SJCRH30 (cell line): Measurements from ENCODE around the gene FKBP14. TPM values are rescaled to one million over a fixed set of nuclear protein-coding genes. Genes with fewer than 3 reads are reported as not detected.
A peak's percentile ranks its signal among the peaks of the same experiment; 100 is the strongest.

Experiments
- DNase-seq, 2 experiments: peaks; one replicate each; pipeline ENCODE4 v3.0.0-alpha.2; 2015 to 2020
- H3K27ac ChIP-seq: fragments of 250-450 bp; sonication (Bioruptor Pico); 2 replicates; pipeline ENCODE4 v1.5.1; 2020; ENCODE audit warnings: mild to moderate bottlenecking, moderate library complexity
- H3K27me3 ChIP-seq: fragments of 250-450 bp; sonication (Bioruptor Pico); 2 replicates; pipeline ENCODE4 v1.5.1; 2020; ENCODE audit warnings: mild to moderate bottlenecking, moderate library complexity
- H3K36me3 ChIP-seq: fragments of 250-450 bp; sonication (Bioruptor Pico); 2 replicates; pipeline ENCODE4 v1.5.1; 2020; ENCODE audit warnings: mild to moderate bottlenecking, moderate library complexity
- H3K4me1 ChIP-seq: fragments of 250-450 bp; sonication (Bioruptor Pico); 2 replicates; pipeline ENCODE4 v1.5.1; 2020; ENCODE audit warnings: mild to moderate bottlenecking, moderate library complexity
- H3K4me3 ChIP-seq: fragments of 250-450 bp; sonication (Bioruptor Pico); 2 replicates; pipeline ENCODE4 v1.5.1; 2020; ENCODE audit warnings: mild to moderate bottlenecking, moderate library complexity
- H3K9me3 ChIP-seq: fragments of 250-450 bp; sonication (Bioruptor Pico); replicated peaks from 2 replicates; pipeline ENCODE4 v1.5.1; 2020; ENCODE audit warnings: mild to moderate bottlenecking, moderate library complexity
- total RNA-seq: library from RNA; depleted of rRNA; stranded (reverse); fragments of >200 nt; shearing (Covaris generic); gene quantifications from 2 replicates; pipeline ENCODE4 v1.2.3, GENCODE V29; 2014

The FKBP14 gene
- total RNA-seq, 1 experiment from 2014 or later = 29.7 TPM

- H3K27ac ChIP-seq = no peak overlapping the region
- no peak for DNase-seq
- peaks cover 8% of the 10 kb centered on the region for H3K36me3 ChIP-seq
- no peak overlapping the region for H3K4me3 ChIP-seq
- no peaks in the 10 kb centered on the region for H3K27me3 ChIP-seq
- no peaks in the 10 kb centered on the region for H3K9me3 ChIP-seq
- H3K4me1 ChIP-seq = no peaks in the 10 kb centered on the region
Observed at GRCh38 chr7:30047124-30047523, 20.6 kb upstream of the FKBP14 start.

GRCh38 chr7:30046127-30046770 is 19.7 kb upstream of the FKBP14 start:
- Histone ChIP-seq H3K27me3 (no peaks in the 10 kb centered on the region), H3K9me3 (no peaks in the 10 kb centered on the region), H3K4me1 (no peaks in the 10 kb centered on the region), H3K36me3 (peaks cover 8% of the 10 kb centered on the region), H3K4me3 (no peak overlapping the region), H3K27ac (no peak overlapping the region)
- no peak for DNase-seq

GRCh38 chr7:30041526-30042269 is 15.2 kb upstream of the FKBP14 start:
- no peaks in the 10 kb centered on the region for H3K4me1 ChIP-seq
- H3K36me3 ChIP-seq = no peaks in the 10 kb centered on the region
- H3K9me3 ChIP-seq = no peaks in the 10 kb centered on the region
- no peaks in the 10 kb centered on the region for H3K27me3 ChIP-seq
- no peak for DNase-seq
- H3K4me3 ChIP-seq = no peak overlapping the region
- no peak overlapping the region for H3K27ac ChIP-seq

- Histone ChIP-seq H3K27me3 (no peaks in the 10 kb centered on the region), H3K4me1 (no peaks in the 10 kb centered on the region), H3K9me3 (no peaks in the 10 kb centered on the region), H3K36me3 (no peaks in the 10 kb centered on the region), H3K4me3 (no peak overlapping the region), H3K27ac (no peak overlapping the region)
- DNase-seq = no peak
Observed at GRCh38 chr7:30040938-30041337, 14.4 kb upstream of the FKBP14 start.

GRCh38 chr7:30038196-30038980 is 11.9 kb upstream of the FKBP14 start:
- Histone ChIP-seq H3K36me3 (no peaks in the 10 kb centered on the region), H3K9me3 (no peaks in the 10 kb centered on the region), H3K27ac (no peak overlapping the region), H3K27me3 (no peaks in the 10 kb centered on the region), H3K4me1 (no peaks in the 10 kb centered on the region), H3K4me3 (no peak overlapping the region)
- no peak for DNase-seq

GRCh38 chr7:30036220-30036619 is 9.7 kb upstream of the FKBP14 start:
- Histone ChIP-seq H3K4me1 (no peaks in the 10 kb centered on the region), H3K36me3 (no peaks in the 10 kb centered on the region), H3K27ac (no peak overlapping the region), H3K9me3 (no peaks in the 10 kb centered on the region), H3K4me3 (no peak overlapping the region), H3K27me3 (no peaks in the 10 kb centered on the region)
- DNase-seq = no peak

GRCh38 chr7:30034501-30034900 is 8.0 kb upstream of the FKBP14 start:
- Histone ChIP-seq H3K36me3 (no peaks in the 10 kb centered on the region), H3K4me3 (no peak overlapping the region), H3K4me1 (no peaks in the 10 kb centered on the region), H3K27ac (no peak overlapping the region), H3K9me3 (no peaks in the 10 kb centered on the region), H3K27me3 (no peaks in the 10 kb centered on the region)
- DNase-seq = no peak

- no peaks in the 10 kb centered on the region for H3K9me3 ChIP-seq
- DNase-seq = no peak
Observed at GRCh38 chr7:30032310-30033125, 6.0 kb upstream of the FKBP14 start.

GRCh38 chr7:30029696-30030095 is 3.2 kb upstream of the FKBP14 start:
- peak in 1 of 2 experiments; percentile 28 for DNase-seq
- no peaks in the 10 kb centered on the region for H3K36me3 ChIP-seq
- H3K4me1 ChIP-seq = 0 out of 2 replicates have a peak, but pooled peaks cover 3% of the 10 kb centered on the region
- H3K27me3 ChIP-seq = no peaks in the 10 kb centered on the region
- H3K27ac ChIP-seq = no peak overlapping the region
- no peaks in the 10 kb centered on the region for H3K9me3 ChIP-seq
- H3K4me3 ChIP-seq = peak overlapping the region; percentile 86

More at GRCh38 chr7:30032310-30033125, 6.0 kb upstream of the FKBP14 start:
- Histone ChIP-seq H3K4me1 (no peaks in the 10 kb centered on the region), H3K27me3 (no peaks in the 10 kb centered on the region), H3K36me3 (no peaks in the 10 kb centered on the region), H3K4me3 (no peak overlapping the region), H3K27ac (no peak overlapping the region)

GRCh38 chr7:30028749-30029635 is 2.5 kb upstream of the FKBP14 start:
- Histone ChIP-seq H3K4me3 (peak overlapping the region; percentile 86), H3K4me1 (0 out of 2 replicates have a peak, but pooled peaks cover 3% of the 10 kb centered on the region), H3K9me3 (no peaks in the 10 kb centered on the region), H3K27me3 (no peaks in the 10 kb centered on the region), H3K27ac (peak overlapping the region; percentile 23; the same call in 1 of the 2 replicates), H3K36me3 (no peaks in the 10 kb centered on the region)
- DNase-seq = peak in 1 of 2 experiments; percentile 62

- Histone ChIP-seq H3K36me3 (no peaks in the 10 kb centered on the region), H3K4me1 (0 out of 2 replicates have a peak, but pooled peaks cover 3% of the 10 kb centered on the region), H3K27ac (peak within 1 kb of the TSS; percentile 23; the same call in 1 of the 2 replicates), H3K27me3 (no peaks in the 10 kb centered on the region), H3K9me3 (no peaks in the 10 kb centered on the region), H3K4me3 (peak within 1 kb of the TSS; percentile 86)
- DNase-seq = peak; percentile 91 to 92
Observed at GRCh38 chr7:30028216-30028748, 1.8 kb upstream of the FKBP14 start, which contains the start of gene PLEKHA8. TSS of gene PLEKHA8 (plus strand) at chr7:30028412. CDS start at chr7:30028763, 351 bp downstream.

- no peak for DNase-seq
- Histone ChIP-seq H3K27ac (no peak overlapping the region), H3K36me3 (no peaks in the 10 kb centered on the region), H3K4me1 (0 out of 2 replicates have a peak, but pooled peaks cover 3% of the 10 kb centered on the region), H3K9me3 (no peaks in the 10 kb centered on the region), H3K27me3 (no peaks in the 10 kb centered on the region), H3K4me3 (peak overlapping the region; percentile 86)
Observed at GRCh38 chr7:30027740-30028215, 1.3 kb upstream of the FKBP14 start.

- no peak for DNase-seq
- Histone ChIP-seq H3K4me3 (peak overlapping the region; percentile 86), H3K9me3 (no peaks in the 10 kb centered on the region), H3K4me1 (0 out of 2 replicates have a peak, but pooled peaks cover 3% of the 10 kb centered on the region), H3K36me3 (no peaks in the 10 kb centered on the region), H3K27ac (no peak overlapping the region), H3K27me3 (no peaks in the 10 kb centered on the region)
Observed at GRCh38 chr7:30027065-30027456, 559 bp upstream of the FKBP14 start.
